Stomach smooth muscle (tissue), 2 donors: Measurements from ENCODE around the gene R3HDM2.

Experiments
- H3K27ac ChIP-seq: one replicate; pipeline ENCODE4 v1.7.0; 2013; ENCODE audit warnings: mild to moderate bottlenecking, low read length, inconsistent platforms
- H3K27me3 ChIP-seq, 2 donors: one replicate each; pipeline ENCODE4 v1.7.0; 2013; ENCODE audit warnings: low read length in 2 of 2; ENCODE audit not compliant: insufficient read depth in 2 of 2, control insufficient read depth in 1 of 2
- H3K36me3 ChIP-seq, 2 donors: one replicate each; pipeline ENCODE4 v1.7.0; 2013; ENCODE audit warnings: low read length in 2 of 2; ENCODE audit not compliant: control insufficient read depth in 2 of 2, insufficient read depth in 2 of 2
- H3K4me1 ChIP-seq: one replicate; pipeline ENCODE4 v1.7.0; 2013; ENCODE audit warnings: low read length; ENCODE audit not compliant: control insufficient read depth, insufficient read depth
- H3K4me3 ChIP-seq, 2 donors: one replicate each; pipeline ENCODE4 v1.7.0; 2013; ENCODE audit warnings: low read length in 2 of 2
- H3K9ac ChIP-seq, 2 donors: one replicate each; pipeline ENCODE4 v1.7.0; 2013; ENCODE audit warnings: low read length in 2 of 2, mild to moderate bottlenecking in 1 of 2
- H3K9me3 ChIP-seq, 2 donors: one replicate each; pipeline ENCODE4 v1.7.0; 2013; ENCODE audit warnings: low read length in 2 of 2; ENCODE audit not compliant: control insufficient read depth in 2 of 2
- donor health status: healthy.
- donor health status: Pancreatic carcinoma.

R3HDM2 gene

GRCh38 chr12:57225680-57226210, 205.1 kb downstream of the R3HDM2 start:
- Histone ChIP-seq H3K4me3 (no peak overlapping the region), H3K27ac (no peak overlapping the region), H3K9ac (no peak overlapping the region), H3K27me3 (peaks cover 56 to 66% of the 10 kb centered on the region in 2 donors), H3K9me3 (no peaks in the 10 kb centered on the region), H3K4me1 (peaks cover 20% of the 10 kb centered on the region), H3K36me3 (no peaks in the 10 kb centered on the region)

- H3K4me1 ChIP-seq: peaks cover 14% of the 10 kb centered on the region
- peaks cover 59 to 71% of the 10 kb centered on the region in 2 donors for H3K27me3 ChIP-seq
- H3K36me3 ChIP-seq: no peaks in the 10 kb centered on the region
- no peak overlapping the region for H3K27ac ChIP-seq
- H3K9me3 ChIP-seq: no peaks in the 10 kb centered on the region
- peak overlapping the region in 1 of 2 donors; percentile 22 for H3K4me3 ChIP-seq
- H3K9ac ChIP-seq: no peak overlapping the region
Observed at GRCh38 chr12:57224973-57225679, 205.7 kb downstream of the R3HDM2 start.

GRCh38 chr12:57224278-57224972, 206.4 kb downstream of the R3HDM2 start:
- Histone ChIP-seq H3K9me3 (no peaks in the 10 kb centered on the region), H3K36me3 (no peaks in the 10 kb centered on the region), H3K9ac (no peak overlapping the region), H3K4me1 (peaks cover 8% of the 10 kb centered on the region), H3K4me3 (peak overlapping the region in 1 of 2 donors; percentile 22), H3K27me3 (peaks cover 64 to 78% of the 10 kb centered on the region in 2 donors), H3K27ac (no peak overlapping the region)

GRCh38 chr12:57223191-57224165, 207.4 kb downstream of the R3HDM2 start:
- Histone ChIP-seq H3K4me3 (no peak overlapping the region), H3K9me3 (no peaks in the 10 kb centered on the region), H3K9ac (no peak overlapping the region), H3K4me1 (peaks cover 5% of the 10 kb centered on the region), H3K27me3 (peaks cover 72 to 87% of the 10 kb centered on the region in 2 donors), H3K36me3 (no peaks in the 10 kb centered on the region), H3K27ac (no peak overlapping the region)

GRCh38 chr12:57222286-57223190, 208.3 kb downstream of the R3HDM2 start:
- no peaks in the 10 kb centered on the region for H3K9me3 ChIP-seq
- H3K9ac ChIP-seq: no peak overlapping the region
- H3K4me3 ChIP-seq: no peak overlapping the region
- no peak overlapping the region for H3K27ac ChIP-seq
- H3K4me1 ChIP-seq: peaks cover 7% of the 10 kb centered on the region
- no peaks in the 10 kb centered on the region for H3K36me3 ChIP-seq
- H3K27me3 ChIP-seq: peaks cover 81 to 96% of the 10 kb centered on the region in 2 donors

DNA sequence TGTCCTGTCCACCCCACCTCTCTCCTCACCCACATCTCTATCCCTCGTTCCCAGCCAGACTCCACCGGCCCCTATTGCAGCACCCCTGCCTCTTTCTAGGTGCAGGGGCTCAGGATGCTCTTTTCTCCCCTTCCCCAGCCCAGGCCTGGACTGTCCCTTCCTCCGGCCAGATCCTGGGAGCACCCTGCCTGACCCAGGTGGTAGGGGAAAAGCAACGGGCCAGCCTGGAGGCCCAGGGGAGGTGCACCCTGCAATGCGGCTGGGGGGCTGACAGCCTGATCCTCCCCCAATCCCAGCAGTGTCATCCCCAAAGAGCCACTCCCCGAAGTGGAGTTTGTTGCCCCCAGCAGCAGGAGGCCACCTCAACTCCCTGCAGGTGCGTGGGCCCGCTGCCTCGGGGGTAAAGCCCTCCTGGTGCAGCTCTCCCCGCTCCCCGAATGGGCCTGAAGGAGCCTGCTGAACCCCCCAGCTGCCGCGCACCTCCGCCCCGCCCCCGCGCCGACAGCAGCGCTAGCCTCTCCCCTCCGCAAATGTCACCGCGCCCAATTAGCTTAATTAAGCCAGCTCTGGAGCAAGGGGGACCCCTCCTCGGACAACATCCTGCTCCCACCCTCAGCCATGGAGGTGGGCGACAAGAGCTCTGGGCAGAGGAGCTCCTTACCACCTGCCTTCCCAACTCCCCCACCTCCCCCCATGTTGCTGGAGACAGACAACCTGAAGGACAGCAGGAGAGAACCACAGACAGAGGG, 209.5 kb downstream of the R3HDM2 start:
- H3K27me3 ChIP-seq: peaks cover 79 to 96% of the 10 kb centered on the region in 2 donors
- no peaks in the 10 kb centered on the region for H3K36me3 ChIP-seq
- H3K9me3 ChIP-seq: no peaks in the 10 kb centered on the region
- H3K27ac ChIP-seq: no peak overlapping the region
- H3K4me3 ChIP-seq: no peak overlapping the region
- H3K9ac ChIP-seq: no peak overlapping the region
- peaks cover 17% of the 10 kb centered on the region for H3K4me1 ChIP-seq

GRCh38 chr12:57220770-57221168, 210.1 kb downstream of the R3HDM2 start:
- no peak overlapping the region for H3K4me3 ChIP-seq
- H3K27me3 ChIP-seq: peaks cover 78 to 97% of the 10 kb centered on the region in 2 donors
- H3K9me3 ChIP-seq: no peaks in the 10 kb centered on the region
- H3K36me3 ChIP-seq: no peaks in the 10 kb centered on the region
- no peak overlapping the region for H3K27ac ChIP-seq
- H3K4me1 ChIP-seq: peaks cover 22% of the 10 kb centered on the region
- no peak overlapping the region for H3K9ac ChIP-seq

DNA sequence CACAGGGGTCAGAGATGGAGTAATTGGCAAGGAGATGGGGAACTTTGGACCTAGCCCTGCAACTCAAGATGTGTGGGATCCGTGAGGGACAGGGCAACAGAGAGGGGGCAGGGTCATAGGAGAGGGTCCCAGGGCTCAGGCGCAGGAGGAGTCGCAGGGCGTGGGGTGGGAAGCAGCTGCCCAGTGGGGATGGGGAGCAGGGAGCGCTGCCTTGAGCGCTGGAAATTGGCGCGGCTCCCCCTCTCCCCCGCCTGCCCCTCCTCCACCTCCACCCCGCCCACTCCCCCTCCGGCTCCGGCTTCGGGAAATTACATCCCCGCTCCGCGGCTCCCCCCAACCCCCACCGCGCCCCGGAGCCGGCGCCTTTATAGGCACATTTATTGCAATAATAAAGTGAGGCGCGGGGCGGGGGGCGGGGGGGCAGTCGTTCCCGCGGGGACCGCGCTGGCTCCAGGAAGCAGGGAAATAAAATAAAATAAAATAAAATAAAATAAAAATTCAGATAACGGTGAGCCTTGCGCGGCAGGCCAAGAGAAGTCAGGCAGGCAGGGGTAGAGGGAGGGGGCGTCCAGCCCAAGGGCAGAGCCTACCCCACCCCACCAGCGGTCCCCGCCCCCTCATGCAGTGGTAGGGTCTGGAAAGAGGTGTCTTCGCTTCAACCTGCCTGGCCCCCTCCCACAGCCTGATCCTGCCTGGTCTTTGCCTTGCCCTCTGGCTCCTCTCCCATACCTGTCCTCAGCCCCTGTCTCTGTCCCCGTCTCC, 210.7 kb downstream of the R3HDM2 start:
- peaks cover 26% of the 10 kb centered on the region for H3K4me1 ChIP-seq
- no peaks in the 10 kb centered on the region for H3K36me3 ChIP-seq
- no peak overlapping the region for H3K9ac ChIP-seq
- peaks cover 80 to 97% of the 10 kb centered on the region in 2 donors for H3K27me3 ChIP-seq
- H3K9me3 ChIP-seq: no peaks in the 10 kb centered on the region
- no peak overlapping the region for H3K27ac ChIP-seq
- no peak overlapping the region for H3K4me3 ChIP-seq
